A549 (cell line): ENCODE data around the gene ANKRD16. TPM values are rescaled to one million over a fixed set of nuclear protein-coding genes. Genes with fewer than 3 reads are reported as not detected.

Experiments
- ATAC-seq, 2 experiments: fragments of 200-7000 bp in 1 of 2; fragments of >200 bp in 1 of 2; cut with Nextera tagmentation in 1 of 2; cut with Tn5 transposase in 1 of 2; 3 replicates each; pipeline versions ENCODE4 v1.8.0 to v1.9.1; 2018 to 2020; ENCODE audit warnings: mild to moderate bottlenecking in 1 of 2, moderate library complexity in 1 of 2
- CTCF ChIA-PET: fragments of 300-600 bp; sonication (Branson Sonifier 250); formaldehyde crosslinking; extraction: SDS; loops from one replicate; lab custom pipeline; 2021; ENCODE audit warnings: antibody characterized with exemption, inconsistent platforms; lab: Yijun Ruan, JAX
- POLR2A ChIA-PET: fragments of 350-600 bp; formaldehyde crosslinking; extraction: SDS; loops from one replicate; lab custom pipeline; 2021; ENCODE audit warnings: antibody characterized with exemption, inconsistent platforms; lab: Yijun Ruan, JAX
- DNase-seq, 2 experiments: peaks; one replicate each; pipeline versions ENCODE4 v3.0.0 to v3.0.0-alpha.2; 2011 to 2016; ENCODE audit warnings: low read depth in 1 of 2, low spot score in 1 of 2
- FAIRE-seq: peaks from 2 replicates; lab custom pipeline; 2011; peaks lifted over from hg19 to GRCh38; lab: Jason Lieb, UNC
- H3K27ac ChIP-seq, 2 experiments: fragments of >200 bp; sonication (Bioruptor Twin); formaldehyde crosslinking; 3 replicates each; pipeline ENCODE4 v1.5.1; 2016 to 2017
- H3K4me1 ChIP-seq: fragments of >200 bp; sonication (Bioruptor Twin); formaldehyde crosslinking; 3 replicates; pipeline ENCODE4 v1.6.1; 2016
- H3K4me2 ChIP-seq: fragments of >200 bp; sonication (Bioruptor Twin); formaldehyde crosslinking; 3 replicates; pipeline ENCODE4 v1.6.1; 2016
- H3K4me3 ChIP-seq: fragments of >200 bp; sonication (Bioruptor Twin); formaldehyde crosslinking; 3 replicates; pipeline ENCODE4 v1.5.1; 2016
- H3K9me3 ChIP-seq: fragments of >200 bp; sonication (Bioruptor Twin); formaldehyde crosslinking; 3 replicates; pipeline ENCODE4 v1.6.1; 2016
- BHLHE40 ChIP-seq: IDR thresholded peaks from 2 replicates; pipeline ENCODE4 v1.6.1; 2012; ENCODE audit warnings: low read depth, low read length, inconsistent platforms
- CBX8 ChIP-seq: fragments of 200-600 bp; sonication (generic); IDR thresholded peaks from 2 replicates; pipeline ENCODE4 v1.6.1; 2016
- CEBPB ChIP-seq, 2 experiments: fragments of >200 bp in 1 of 2; sonication (Bioruptor Twin) in 1 of 2; formaldehyde crosslinking in 1 of 2; IDR thresholded peaks; 2 replicates each; pipeline ENCODE4 v1.6.1; 2012 to 2016
- E2F6 ChIP-seq: IDR thresholded peaks from 2 replicates; pipeline ENCODE4 v1.6.1; 2012; ENCODE audit warnings: low read depth, borderline replicate concordance
- EHF ChIP-seq: fragments of 250-450 bp; sonication (Bioruptor Pico); IDR thresholded peaks from 2 replicates; pipeline ENCODE4 v1.5.0; 2020; ENCODE audit warnings: mild to moderate bottlenecking
- EP300 ChIP-seq, 2 experiments: fragments of >200 bp; sonication (Bioruptor Twin); formaldehyde crosslinking; IDR thresholded peaks; 2 replicates in 1 of 2; 3 replicates in 1 of 2; pipeline ENCODE4 v1.6.1; 2016 to 2017
- GATA3 ChIP-seq: IDR thresholded peaks from 2 replicates; pipeline ENCODE4 v1.6.1; 2012; ENCODE audit warnings: borderline replicate concordance
- HEYL ChIP-seq: fragments of 250-450 bp; sonication (Bioruptor Pico); IDR thresholded peaks from 2 replicates; pipeline ENCODE4 v1.8.0; 2021; ENCODE audit warnings: mild to moderate bottlenecking, moderate library complexity
- HOXB13 ChIP-seq: fragments of 250-450 bp; sonication (Bioruptor Pico); IDR thresholded peaks from 2 replicates; pipeline ENCODE4 v1.5.0; 2020; ENCODE audit warnings: low read depth, mild to moderate bottlenecking, moderate library complexity
- JUNB ChIP-seq: fragments of >200 bp; sonication (Bioruptor Twin); formaldehyde crosslinking; IDR thresholded peaks from 2 replicates; pipeline ENCODE4 v1.6.1; 2016
- KDM1A ChIP-seq: fragments of 200-600 bp; sonication (generic); IDR thresholded peaks from 2 replicates; pipeline ENCODE4 v1.6.1; 2016; ENCODE audit warnings: low read depth, mild to moderate bottlenecking
- KDM5A ChIP-seq: fragments of 200-600 bp; sonication (generic); IDR thresholded peaks from 2 replicates; pipeline ENCODE4 v1.6.1; 2016; ENCODE audit warnings: antibody characterized with exemption, mild to moderate bottlenecking
- MAFK ChIP-seq: fragments of 450-650 bp; IDR thresholded peaks from 2 replicates; pipeline ENCODE4 v1.6.1; 2014; ENCODE audit not compliant: partially characterized antibody
- MAX ChIP-seq: IDR thresholded peaks from 2 replicates; pipeline ENCODE4 v1.6.1; 2012
- MAZ ChIP-seq: fragments of 150-350 bp; IDR thresholded peaks from 2 replicates; pipeline ENCODE4 v1.6.1; 2014; ENCODE audit warnings: antibody characterized with exemption, low read depth, low read length, borderline replicate concordance
- MYC ChIP-seq: IDR thresholded peaks from 2 replicates; pipeline ENCODE4 v1.6.1; 2012; ENCODE audit warnings: mild to moderate bottlenecking, inconsistent platforms, low read length, improper control_type of control experiment, borderline replicate concordance
- NR3C1 ChIP-seq: fragments of >200 bp; sonication (Bioruptor Twin); formaldehyde crosslinking; IDR thresholded peaks from 3 replicates; pipeline ENCODE4 v1.6.1; 2017
- POLR2A ChIP-seq: IDR thresholded peaks from 2 replicates; pipeline ENCODE4 v1.6.1; 2012; ENCODE audit warnings: mild to moderate bottlenecking, low read length
- RNF2 ChIP-seq: fragments of 200-600 bp; sonication (generic); IDR thresholded peaks from 2 replicates; pipeline ENCODE4 v1.6.1; 2016; ENCODE audit warnings: low read depth, mild to moderate bottlenecking, antibody characterized with exemption, moderate library complexity, borderline replicate concordance
- SMC3 ChIP-seq: fragments of >200 bp; sonication (Bioruptor Twin); formaldehyde crosslinking; IDR thresholded peaks from 3 replicates; pipeline ENCODE4 v1.6.1; 2018; ENCODE audit warnings: inconsistent platforms
- USF2 ChIP-seq: fragments of 450-650 bp; IDR thresholded peaks from 2 replicates; pipeline ENCODE4 v1.6.1; 2014; ENCODE audit warnings: antibody characterized with exemption
- WGBS: methylation state at CpG from one replicate; pipeline ENCODE4 v1.1.6; 2017; ENCODE audit errors: missing lambda C conversion rate; 5-methylcytosine and 5-hydroxymethylcytosine counted together
- polyA plus RNA-seq, 4 experiments: library from polyadenylated mRNA; depleted of rRNA in 3 of 4; stranded (reverse); fragments of >200 nt; fragmentation: RNase III in 1 of 4; extraction: RNeasy Plus Mini Kit Qiagen cat#74134 plus additional on column Dnase treatment in 1 of 4; gene quantifications; 2 replicates in 3 of 4; 3 replicates in 1 of 4; pipeline ENCODE4 v1.2.3, GENCODE V29; 2011 to 2017
- TF ChIP-seq, protein P1 (sequence below): fragments of 200-600 bp; sonication (generic); IDR thresholded peaks from 2 replicates; pipeline ENCODE4 v1.6.1; 2016; ENCODE audit warnings: antibody characterized with exemption, mild to moderate bottlenecking, moderate library complexity
- TF ChIP-seq, protein P2 (sequence below): fragments of >200 bp; sonication (Bioruptor Twin); formaldehyde crosslinking; IDR thresholded peaks from 2 replicates; pipeline ENCODE4 v1.6.1; 2016
- TF ChIP-seq, protein P3 (sequence below): fragments of >200 bp; sonication (Bioruptor Twin); formaldehyde crosslinking; IDR thresholded peaks from 3 replicates; pipeline ENCODE4 v1.6.1; 2016

ANKRD16 gene
- polyA plus RNA-seq, 2 of the 4 experiments (the other 2 are of a cell fraction) = 7.3 to 8.9 TPM

- no peak overlapping the region for H3K4me3 ChIP-seq
- no peaks in the 10 kb centered on the region; the same call in 2 of the 3 replicates for H3K9me3 ChIP-seq
- CTCF ChIA-PET = no interaction called here
- WGBS = 96% methylated on average over 8 of the region's 8 CpGs
- H3K27ac ChIP-seq = no peak overlapping the region
- POLR2A ChIA-PET = interaction anchor here (1.1 kb wide), 1 partner anchor 8 kb away, joined by 4 read pairs; the partner anchor contains the start of genes ANKRD16 and FBH1
- no peak overlapping the region for H3K4me2 ChIP-seq
- FAIRE-seq = no peak
- TF ChIP-seq MAFK = no peak
- no peak for TF ChIP-seq MYC
- no peak for TF ChIP-seq RNF2
- TF ChIP-seq POLR2A = no peak
- no peak for TF ChIP-seq MAZ
- TF ChIP-seq JUNB = no peak
- TF ChIP-seq HEYL = no peak
- TF ChIP-seq, all 56 proteins: peak for 0
- no peaks in the 10 kb centered on the region for H3K4me1 ChIP-seq
- no peak for DNase-seq
- no peak for ATAC-seq
Measured at GRCh38 chr10:5897504-5897903, 7.8 kb upstream of the ANKRD16 start.

DNA sequence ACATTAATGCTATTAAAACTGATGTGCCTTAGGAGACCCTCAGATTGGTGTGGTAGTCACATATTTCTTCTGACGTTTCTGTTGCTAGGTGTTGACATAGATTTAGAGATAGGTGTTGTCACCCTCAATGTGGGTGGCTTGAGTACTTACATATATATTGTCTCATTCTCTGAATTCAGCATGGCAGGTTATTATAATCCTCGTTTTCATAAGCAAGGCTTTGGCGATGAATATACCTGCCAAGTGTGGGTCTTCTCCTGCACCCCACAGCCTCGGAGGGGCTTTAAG is 7.3 kb upstream of the ANKRD16 start:
- no peak for DNase-seq
- Histone ChIP-seq H3K9me3 (no peaks in the 10 kb centered on the region; the same call in 2 of the 3 replicates), H3K4me1 (no peaks in the 10 kb centered on the region), H3K4me3 (no peak overlapping the region), H3K4me2 (no peak overlapping the region), H3K27ac (no peak overlapping the region)
- FAIRE-seq = no peak
- ChIA-PET CTCF (no interaction called here), POLR2A (no interaction called here)
- ATAC-seq = no peak
- TF ChIP-seq JUNB (no peak), EHF (CRISPR knock-in tag) (no peak), EP300 (IDR thresholded peaks at IDR 0.05) (no peak), KDM1A (no peak), USF2 (no peak), HOXB13 (CRISPR knock-in tag) (no peak), MAZ (no peak), KDM5A (no peak), CBX8 (no peak), GATA3 (no peak), NR3C1 (no peak)
- TF ChIP-seq, protein P1, sequence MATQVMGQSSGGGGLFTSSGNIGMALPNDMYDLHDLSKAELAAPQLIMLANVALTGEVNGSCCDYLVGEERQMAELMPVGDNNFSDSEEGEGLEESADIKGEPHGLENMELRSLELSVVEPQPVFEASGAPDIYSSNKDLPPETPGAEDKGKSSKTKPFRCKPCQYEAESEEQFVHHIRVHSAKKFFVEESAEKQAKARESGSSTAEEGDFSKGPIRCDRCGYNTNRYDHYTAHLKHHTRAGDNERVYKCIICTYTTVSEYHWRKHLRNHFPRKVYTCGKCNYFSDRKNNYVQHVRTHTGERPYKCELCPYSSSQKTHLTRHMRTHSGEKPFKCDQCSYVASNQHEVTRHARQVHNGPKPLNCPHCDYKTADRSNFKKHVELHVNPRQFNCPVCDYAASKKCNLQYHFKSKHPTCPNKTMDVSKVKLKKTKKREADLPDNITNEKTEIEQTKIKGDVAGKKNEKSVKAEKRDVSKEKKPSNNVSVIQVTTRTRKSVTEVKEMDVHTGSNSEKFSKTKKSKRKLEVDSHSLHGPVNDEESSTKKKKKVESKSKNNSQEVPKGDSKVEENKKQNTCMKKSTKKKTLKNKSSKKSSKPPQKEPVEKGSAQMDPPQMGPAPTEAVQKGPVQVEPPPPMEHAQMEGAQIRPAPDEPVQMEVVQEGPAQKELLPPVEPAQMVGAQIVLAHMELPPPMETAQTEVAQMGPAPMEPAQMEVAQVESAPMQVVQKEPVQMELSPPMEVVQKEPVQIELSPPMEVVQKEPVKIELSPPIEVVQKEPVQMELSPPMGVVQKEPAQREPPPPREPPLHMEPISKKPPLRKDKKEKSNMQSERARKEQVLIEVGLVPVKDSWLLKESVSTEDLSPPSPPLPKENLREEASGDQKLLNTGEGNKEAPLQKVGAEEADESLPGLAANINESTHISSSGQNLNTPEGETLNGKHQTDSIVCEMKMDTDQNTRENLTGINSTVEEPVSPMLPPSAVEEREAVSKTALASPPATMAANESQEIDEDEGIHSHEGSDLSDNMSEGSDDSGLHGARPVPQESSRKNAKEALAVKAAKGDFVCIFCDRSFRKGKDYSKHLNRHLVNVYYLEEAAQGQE = no peak
- TF ChIP-seq, protein P2, sequence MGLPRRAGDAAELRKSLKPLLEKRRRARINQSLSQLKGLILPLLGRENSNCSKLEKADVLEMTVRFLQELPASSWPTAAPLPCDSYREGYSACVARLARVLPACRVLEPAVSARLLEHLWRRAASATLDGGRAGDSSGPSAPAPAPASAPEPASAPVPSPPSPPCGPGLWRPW = no peak
- 89% methylated on average over 4 of the region's 4 CpGs for WGBS

DNA sequence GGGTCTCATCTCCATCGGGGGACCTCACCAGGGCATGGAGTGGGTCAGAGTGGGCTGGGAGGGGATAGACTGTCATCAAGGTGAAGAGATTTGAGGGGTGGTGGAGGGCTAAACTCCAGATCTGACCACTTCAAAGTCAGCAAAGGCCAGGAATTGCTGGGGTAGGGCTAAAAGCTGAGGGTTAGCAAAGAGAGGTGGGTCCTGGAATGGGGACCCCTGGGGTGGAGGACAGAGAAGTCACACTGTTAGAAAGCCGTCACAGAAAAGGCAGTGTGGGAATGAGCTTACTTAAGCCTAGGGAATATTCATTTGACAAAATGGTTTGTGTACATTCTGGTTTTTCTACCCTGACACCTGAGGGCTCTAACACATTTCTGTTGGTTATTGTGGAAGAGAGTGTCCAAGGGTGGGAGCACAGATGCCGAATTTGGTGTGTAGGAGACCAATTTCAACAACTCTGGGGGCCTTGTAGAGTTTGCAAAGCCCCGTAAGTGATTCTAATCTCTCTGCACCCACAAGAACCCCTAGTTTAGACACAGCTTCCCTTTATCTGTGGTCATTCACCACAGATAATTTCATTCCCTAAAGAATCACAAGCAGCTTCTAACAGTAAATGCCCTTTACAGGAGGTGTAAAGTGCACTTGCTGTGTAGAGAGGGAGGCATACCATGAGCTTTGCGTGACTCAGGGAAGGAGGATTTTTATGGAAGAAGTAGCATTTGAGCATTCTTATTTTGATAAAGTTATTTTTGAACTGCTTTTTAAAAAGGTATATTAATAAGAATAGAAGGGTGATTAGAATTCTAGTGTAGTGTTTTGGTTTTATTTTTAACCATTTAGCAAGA is 6.7 kb upstream of the ANKRD16 start:
- H3K4me3 ChIP-seq = no peak overlapping the region
- H3K27ac ChIP-seq = no peak overlapping the region
- no peaks in the 10 kb centered on the region; the same call in 2 of the 3 replicates for H3K9me3 ChIP-seq
- ChIA-PET POLR2A (no interaction called here), CTCF (interaction anchor here (0.6 kb wide), 1 partner anchor 193 kb away, joined by 3 read pairs; no protein-coding TSS in a partner anchor)
- 91% methylated on average over 5 of the region's 5 CpGs for WGBS
- DNase-seq (no peak), FAIRE-seq (no peak), ATAC-seq (no peak)
- no peak overlapping the region for H3K4me2 ChIP-seq
- TF ChIP-seq POLR2A (no peak), CEBPB (IDR thresholded peaks at IDR 0.05) (no peak), MYC (no peak), EHF (CRISPR knock-in tag) (no peak), MAX (no peak), BHLHE40 (no peak), E2F6 (no peak), SMC3 (no peak)
- TF ChIP-seq, protein P3, sequence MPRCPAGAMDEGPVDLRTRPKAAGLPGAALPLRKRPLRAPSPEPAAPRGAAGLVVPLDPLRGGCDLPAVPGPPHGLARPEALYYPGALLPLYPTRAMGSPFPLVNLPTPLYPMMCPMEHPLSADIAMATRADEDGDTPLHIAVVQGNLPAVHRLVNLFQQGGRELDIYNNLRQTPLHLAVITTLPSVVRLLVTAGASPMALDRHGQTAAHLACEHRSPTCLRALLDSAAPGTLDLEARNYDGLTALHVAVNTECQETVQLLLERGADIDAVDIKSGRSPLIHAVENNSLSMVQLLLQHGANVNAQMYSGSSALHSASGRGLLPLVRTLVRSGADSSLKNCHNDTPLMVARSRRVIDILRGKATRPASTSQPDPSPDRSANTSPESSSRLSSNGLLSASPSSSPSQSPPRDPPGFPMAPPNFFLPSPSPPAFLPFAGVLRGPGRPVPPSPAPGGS = no peak
- peaks cover 2% of the 10 kb centered on the region; the same call in 2 of the 3 replicates for H3K4me1 ChIP-seq
